Measurements from ENCODE around the gene SPDYC.

Gene SPDYC, protein sequence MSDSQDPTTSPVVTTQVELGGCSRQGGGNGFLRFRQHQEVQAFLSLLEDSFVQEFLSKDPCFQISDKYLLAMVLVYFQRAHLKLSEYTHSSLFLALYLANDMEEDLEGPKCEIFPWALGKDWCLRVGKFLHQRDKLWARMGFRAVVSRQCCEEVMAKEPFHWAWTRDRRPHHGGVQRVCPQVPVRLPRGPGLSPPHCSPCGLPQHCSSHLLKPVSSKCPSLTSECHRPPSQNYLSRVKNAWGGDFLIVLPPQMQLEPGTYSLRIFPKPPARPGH

DNA sequence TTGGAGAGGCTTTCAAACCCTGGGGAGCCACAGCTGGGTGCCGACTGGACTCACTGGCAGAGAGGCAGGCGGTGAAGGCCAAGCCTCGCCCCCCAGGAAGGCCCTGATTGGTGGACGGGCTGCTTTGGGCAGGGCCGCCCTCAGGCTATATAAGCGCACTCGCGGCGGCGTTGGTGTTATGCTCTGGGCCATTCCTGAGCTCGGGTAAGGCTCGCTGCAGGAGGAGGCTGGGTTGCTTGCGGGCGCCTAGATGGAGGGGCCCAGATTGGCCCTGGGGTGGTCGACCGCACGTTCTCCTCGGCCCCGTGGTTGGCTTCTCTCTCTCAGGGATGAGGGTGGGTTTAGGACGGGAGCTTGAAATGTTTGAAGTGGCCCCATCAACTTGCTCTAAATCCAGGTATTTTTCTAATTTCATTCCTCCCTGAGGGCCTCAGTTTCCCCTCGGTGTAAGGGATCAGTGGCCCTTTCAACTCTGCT, at the start of gene SPDYC:
Gene SPDYC (plus strand): TSS at position 176 of the 477 bp plus-strand sequence. CDS start 1,125 bp downstream, outside the sequence.
- no peak for DNase-seq (ENCODE audit: low read depth in 2 of 2)

- DNase-seq (ENCODE audit: low read depth in 2 of 2) = no peak
Measured at GRCh38 chr11:65120831-65121230, 49.2 kb upstream of the SPDYC start.

DNA sequence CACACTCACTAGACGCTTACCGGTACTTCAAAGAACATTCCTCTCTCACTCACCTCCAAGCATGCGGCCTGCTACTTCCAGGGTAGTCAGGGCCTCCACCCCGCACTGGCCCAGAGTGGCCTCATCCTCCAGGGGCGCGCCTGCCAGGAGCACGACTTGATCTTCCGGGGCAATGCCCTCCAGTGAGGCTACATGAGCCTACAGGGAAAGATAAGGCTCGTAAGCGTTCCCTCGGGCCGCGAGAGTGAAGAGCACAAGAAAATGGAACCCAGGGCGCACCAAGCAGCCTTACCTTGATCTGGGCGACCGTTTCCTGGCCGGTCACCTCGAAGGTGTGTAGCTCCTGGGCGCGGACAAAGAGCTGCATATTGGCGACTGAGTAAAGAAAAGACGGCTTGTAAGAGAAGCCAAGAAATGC, 48.6 kb upstream of the SPDYC start:
- no peak for DNase-seq (ENCODE audit: low read depth in 2 of 2)

- peak; percentile 98 to 99 for DNase-seq (ENCODE audit: low read depth in 2 of 2)
Measured at GRCh38 chr11:65121865-65122696, 48.0 kb upstream of the SPDYC start, which contains the start of the genes FAU and MRPL49. FAU (minus strand) TSS chr11:65122134; CDS start chr11:65121813, 321 bp downstream. MRPL49 (plus strand) TSS chr11:65122321; CDS start chr11:65122347, 26 bp downstream.

DNA sequence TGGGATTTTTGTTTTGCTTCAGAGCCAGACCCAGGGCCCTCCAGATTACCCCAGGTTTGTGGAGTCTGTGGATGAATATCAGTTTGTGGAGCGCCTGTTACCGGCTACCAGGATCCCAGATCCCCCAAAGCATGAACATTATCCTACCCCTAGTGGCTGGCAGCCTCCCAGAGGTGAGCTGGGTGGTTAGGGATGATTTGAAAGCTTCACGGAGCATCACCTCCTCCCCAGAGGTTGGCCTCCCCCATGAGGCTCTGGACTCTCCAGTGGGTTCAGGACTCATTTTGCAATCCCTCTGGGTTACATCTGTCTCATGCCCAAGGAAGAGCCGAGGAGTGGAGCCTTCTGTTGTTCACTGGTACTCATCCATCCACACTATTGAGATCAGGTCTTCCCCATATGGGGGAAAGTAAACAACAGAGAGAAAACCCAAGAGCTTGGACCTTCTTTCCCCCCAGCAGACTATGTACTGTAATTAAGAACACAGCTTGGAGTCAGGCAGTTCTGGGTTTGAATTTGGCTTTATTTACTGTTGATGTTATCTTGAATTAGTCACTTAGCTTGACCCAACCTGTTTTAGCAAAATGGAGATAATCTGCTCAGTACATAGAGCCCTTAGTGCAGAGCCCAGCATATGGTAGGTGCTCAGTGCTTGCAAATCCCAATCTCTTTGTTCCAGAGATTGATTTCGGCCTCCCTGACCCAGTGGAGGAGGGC, 45.4 kb upstream of the SPDYC start:
- DNase-seq (ENCODE audit: low read depth in 2 of 2) = no peak

DNA sequence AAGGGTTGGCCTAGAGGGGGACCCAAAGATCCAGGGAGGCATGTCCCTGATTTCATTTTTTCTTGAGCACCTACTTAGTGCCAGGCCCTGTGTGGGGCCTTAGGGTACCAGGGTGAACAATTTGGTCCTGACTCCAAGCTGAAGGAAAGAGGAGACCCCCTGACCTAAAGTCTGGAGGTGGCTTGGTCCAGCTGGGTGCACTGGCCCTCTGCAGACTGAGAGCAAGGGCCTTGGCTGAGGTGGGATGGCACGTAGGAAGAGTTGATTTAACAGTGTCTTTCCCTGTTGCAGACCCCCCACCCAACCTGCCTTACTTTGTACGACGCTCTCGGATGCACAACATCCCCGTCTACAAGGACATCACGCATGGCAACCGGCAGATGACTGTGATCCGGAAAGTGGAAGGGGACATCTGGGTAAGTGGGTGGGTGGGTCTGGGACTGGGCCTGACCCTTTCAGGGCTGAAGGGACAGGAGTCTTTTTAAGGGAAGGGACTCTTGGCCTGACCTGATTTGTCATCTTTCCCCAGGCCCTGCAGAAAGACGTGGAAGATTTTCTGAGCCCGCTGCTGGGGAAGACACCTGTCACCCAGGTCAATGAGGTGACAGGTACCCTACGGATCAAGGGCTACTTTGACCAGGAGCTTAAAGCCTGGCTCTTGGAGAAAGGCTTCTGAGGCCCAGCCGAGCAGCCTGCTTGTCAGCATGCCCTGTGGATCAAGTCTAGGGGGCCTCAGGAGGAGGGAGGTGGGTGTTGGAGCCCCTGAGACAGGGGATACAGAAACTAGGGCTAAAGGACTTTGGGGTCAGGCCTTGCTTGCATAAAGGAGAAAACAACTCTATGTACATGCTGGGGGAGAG, 44.6 kb upstream of the SPDYC start:
- no peak for DNase-seq (ENCODE audit: low read depth in 2 of 2)

DNA sequence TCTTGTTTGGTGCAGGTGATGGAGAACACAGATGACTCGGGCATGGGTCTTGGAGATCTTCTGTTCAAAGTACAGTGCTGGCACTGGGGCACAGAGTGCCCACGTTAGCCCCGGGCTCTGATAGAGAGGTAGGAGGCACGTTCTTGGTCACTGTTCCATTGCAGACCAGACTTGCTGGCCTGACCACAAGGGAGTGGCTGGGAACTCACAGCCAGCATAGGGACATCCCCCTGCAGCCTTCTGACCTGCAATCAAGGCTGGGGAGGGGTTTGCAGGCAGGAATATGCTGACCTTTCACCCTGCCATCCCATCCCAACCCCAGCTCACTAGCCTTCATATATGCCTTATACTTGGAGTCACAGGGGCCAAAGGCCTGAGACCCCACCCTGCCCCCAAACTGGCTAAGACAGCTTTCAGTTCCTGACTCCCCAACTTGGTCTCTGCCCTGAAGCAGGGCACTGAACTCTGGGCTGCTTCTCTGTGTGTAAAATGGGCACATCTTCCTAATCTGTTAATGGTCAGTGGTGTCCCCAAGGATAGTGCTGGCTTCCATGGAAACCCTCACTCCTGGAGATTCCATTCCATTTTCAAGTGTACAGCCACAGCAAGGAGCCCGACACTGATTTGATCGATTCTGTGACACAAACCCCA, 43.3 kb upstream of the SPDYC start:
- DNase-seq (ENCODE audit: low read depth in 2 of 2) = no peak

DNA sequence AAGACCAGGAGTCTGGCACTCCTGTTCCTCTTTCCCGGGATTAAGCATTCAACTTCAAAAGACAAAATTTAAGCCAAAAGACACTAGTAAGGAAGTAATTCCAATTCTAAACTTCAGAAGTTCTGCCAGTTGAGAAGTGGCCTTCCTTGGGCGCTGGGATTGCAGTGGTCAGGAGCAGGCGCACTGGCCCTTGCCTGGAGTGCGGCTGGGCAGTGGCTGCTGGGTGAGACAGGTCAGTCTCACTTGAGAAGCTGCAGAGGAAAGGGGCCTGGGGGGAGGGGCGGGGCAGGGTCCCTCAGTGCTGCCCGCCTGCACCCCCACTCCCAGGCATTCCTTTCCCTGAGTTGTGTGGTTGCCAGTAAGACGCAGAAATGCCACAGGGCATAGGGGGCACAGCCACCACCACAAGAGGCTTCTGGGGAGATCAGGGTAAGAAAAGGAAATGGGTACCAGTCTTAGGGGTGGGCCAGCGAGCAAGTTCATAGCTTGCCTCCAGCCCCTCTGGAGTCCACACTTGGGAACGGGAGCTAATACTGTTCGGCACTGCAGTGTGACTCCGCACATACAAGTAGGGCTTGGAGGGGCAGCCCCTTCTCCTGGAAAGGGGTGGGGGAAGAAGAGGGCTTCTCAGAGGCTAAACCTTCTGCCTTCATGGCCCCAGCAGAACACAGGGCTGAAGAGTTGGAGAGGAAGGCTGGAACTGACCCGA, 42.4 kb upstream of the SPDYC start:
- DNase-seq (ENCODE audit: low read depth in 2 of 2) = no peak

GRCh38 chr11:65128182-65129145, 41.6 kb upstream of the SPDYC start:
- DNase-seq (ENCODE audit: low read depth in 2 of 2) = no peak

GRCh38 chr11:65129649-65130441, 40.2 kb upstream of the SPDYC start:
- no peak for DNase-seq (ENCODE audit: low read depth in 2 of 2)

DNA sequence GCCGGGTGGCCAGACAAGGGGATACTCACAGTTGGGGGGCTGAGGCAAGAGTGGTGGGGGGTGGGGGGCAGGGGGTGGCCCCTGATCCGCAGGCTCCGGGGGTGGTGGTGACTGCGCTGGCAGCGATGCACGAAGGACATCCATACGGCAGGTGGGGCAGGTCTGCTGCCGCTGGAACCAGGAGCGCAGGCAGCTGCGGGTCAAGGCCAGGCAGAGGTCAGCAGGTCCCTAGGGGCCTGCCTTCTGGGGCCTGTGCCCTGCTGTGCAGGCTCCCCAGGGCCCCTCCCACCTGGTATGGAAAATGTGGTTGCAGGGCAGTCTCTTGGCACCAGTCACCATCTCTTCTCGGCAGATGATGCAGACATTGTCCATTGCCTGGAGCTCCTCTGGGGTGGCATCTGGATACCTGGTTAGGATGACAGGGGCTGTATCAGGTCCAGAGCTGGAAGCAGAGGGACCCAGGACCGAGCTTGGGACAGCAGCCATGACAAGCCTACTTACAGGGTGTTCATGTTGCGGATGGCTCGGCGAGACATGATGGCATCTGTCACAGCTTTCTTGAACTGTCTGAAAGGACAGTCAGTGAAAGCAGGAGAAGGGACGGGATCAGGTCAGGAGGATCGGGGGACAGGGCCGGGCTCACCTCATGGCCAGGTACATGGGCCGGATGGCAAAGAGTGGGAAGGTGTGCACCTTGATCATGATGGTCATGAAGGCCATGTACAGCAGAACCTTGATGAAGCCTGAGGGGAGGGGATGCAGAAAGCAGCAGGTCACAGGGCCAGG, 39.2 kb upstream of the SPDYC start:
- DNase-seq (ENCODE audit: low read depth in 2 of 2) = no peak

- no peak for DNase-seq (ENCODE audit: low read depth in 2 of 2)
Measured at GRCh38 chr11:65131417-65131776, 38.6 kb upstream of the SPDYC start.

DNA sequence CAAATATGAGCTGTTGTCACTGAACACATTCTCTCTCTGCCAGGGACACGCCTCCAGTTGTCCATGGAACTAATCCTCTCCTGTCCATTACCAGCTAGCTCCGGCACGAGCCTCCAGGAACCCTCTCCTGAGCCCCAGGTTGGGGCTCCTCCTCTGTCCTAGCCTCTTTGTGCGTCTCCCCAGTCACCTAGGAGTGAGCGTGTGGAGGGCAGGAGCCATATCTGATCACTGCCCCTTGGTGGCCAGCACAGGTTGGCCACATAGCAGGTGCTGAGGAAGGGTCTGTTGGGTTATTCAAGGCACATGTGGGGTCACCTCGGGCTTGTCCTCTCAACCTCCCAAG, 38.2 kb upstream of the SPDYC start:
- DNase-seq (ENCODE audit: low read depth in 2 of 2) = no peak

DNA sequence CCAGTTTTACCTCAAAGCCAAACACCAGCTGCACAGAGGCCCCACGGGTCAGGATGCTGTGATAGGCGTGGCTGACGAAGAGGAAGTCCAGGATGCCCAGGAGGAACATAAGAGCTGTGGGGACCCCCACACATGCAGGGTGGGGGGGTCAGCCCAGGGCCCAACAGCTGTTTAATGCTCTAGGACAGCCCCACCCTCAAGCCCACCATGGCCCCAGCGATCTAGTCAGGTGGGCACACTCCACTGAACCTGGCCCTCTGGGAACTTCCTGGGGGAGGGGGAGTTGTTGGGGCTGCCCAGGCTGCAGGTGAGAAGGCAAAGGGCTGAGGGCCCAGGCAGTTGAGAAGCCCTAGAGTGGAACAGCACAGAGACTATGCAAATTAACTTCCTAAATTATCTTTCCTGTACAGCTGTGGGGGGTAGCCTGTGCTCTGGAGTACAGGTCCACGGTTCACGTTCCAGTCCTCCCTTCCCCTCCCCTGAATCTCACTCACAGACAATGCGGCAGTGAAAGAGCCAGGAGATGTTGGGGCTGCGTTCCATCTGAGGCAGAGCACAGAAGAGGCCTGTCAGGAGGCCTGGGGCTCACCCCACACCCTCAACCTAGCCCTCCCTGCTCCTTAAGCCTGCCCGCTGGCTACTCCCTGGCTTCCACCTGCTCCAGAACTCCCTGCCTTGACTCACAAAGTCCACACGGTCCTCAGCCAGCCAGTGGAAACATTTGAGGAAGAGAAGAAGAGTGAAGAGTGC, 37.6 kb upstream of the SPDYC start:
- DNase-seq (ENCODE audit: low read depth in 2 of 2) = no peak

GRCh38 chr11:65132988-65133700, 36.9 kb upstream of the SPDYC start:
- no peak for DNase-seq (ENCODE audit: low read depth in 2 of 2)

- no peak for DNase-seq (ENCODE audit: low read depth in 2 of 2)
Measured at GRCh38 chr11:65133724-65134123, 36.3 kb upstream of the SPDYC start.

All from activated CD8-positive, alpha-beta memory T cell treated with anti-CD3 and anti-CD28 coated beads for 4 hours (primary cell).